GM12801 (cell line): ENCODE data around the gene FMN1.

Source experiments
- TF ChIP-seq, protein P1 (sequence below): IDR thresholded peaks from one replicate; pipeline ENCODE4 v1.5.1; 2011; ENCODE audit warnings: control low read depth; ENCODE audit not compliant: insufficient read length; ENCODE audit errors: extremely low read depth

FMN1 gene

DNA sequence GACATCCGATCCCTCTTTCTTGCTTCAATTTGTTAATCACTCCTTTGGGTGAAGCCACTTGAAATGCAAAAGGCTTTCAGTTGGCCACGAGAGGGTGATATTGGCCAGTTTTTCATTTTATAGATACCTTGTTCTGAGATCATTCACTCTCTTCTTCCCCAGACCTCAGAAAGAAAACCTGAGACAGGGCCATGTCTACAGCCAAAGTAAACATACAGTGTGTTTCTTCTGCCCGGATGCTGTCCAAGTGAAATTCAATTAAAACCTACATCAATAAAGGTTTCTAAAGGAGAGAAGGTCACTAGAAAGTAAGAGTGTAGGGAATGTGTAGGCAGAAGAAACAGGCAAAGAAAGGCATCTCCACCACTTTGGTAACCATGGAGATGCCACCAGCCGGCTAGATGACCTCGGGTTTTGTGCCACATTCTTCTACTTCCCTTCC, 39.5 kb upstream of the FMN1 start:
- TF ChIP-seq, protein P1, sequence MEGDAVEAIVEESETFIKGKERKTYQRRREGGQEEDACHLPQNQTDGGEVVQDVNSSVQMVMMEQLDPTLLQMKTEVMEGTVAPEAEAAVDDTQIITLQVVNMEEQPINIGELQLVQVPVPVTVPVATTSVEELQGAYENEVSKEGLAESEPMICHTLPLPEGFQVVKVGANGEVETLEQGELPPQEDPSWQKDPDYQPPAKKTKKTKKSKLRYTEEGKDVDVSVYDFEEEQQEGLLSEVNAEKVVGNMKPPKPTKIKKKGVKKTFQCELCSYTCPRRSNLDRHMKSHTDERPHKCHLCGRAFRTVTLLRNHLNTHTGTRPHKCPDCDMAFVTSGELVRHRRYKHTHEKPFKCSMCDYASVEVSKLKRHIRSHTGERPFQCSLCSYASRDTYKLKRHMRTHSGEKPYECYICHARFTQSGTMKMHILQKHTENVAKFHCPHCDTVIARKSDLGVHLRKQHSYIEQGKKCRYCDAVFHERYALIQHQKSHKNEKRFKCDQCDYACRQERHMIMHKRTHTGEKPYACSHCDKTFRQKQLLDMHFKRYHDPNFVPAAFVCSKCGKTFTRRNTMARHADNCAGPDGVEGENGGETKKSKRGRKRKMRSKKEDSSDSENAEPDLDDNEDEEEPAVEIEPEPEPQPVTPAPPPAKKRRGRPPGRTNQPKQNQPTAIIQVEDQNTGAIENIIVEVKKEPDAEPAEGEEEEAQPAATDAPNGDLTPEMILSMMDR: no peak

DNA sequence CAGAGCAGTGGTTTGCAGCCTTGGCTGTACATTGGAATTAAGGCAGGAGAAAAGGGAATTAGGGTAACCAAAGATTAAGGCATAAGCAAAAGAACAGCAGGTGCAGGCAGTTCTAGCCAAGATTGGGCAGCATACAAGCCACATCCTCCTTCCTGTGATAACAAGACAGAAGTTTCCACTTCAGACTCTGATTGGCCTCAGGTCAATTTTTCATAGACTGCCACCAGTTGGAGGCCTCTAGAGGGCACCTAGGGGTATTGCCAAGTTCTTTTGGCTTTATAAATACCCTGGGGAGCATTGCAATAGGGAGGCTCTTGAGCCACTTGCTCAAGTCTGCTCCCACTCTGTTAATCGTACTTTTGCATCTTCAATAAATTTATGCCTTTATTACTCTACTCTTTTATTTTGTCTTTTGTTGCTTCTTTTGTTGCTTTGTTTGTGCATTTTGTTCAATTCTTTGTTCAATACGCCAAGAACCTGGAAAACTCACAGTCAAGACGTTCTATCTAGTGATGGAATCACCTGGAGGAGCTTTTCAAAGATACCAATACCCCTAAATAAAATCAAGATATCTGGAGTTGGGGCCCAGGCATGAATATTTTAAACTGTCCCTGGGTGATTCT, 32.2 kb upstream of the FMN1 start:
- TF ChIP-seq, protein P1: no peak

DNA sequence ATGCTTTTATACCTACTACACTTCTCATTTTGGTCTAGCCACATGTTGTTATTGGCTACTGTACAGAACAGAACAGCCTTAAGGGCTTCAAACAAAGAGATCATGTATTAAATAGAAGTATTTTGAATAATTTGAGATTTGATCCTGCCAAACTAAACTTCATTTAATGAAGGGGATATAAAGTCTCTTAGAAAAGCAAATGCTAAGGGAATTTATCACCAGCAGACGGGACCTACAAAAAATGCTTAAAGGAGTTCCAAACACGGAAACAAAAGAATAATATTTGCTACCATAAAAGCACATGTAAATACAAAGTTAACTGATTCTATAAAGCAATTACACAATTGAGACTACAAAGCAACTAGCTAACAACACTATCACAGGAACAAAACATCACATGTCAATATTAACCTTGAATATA, 23.6 kb upstream of the FMN1 start:
- TF ChIP-seq, protein P1: no peak

DNA sequence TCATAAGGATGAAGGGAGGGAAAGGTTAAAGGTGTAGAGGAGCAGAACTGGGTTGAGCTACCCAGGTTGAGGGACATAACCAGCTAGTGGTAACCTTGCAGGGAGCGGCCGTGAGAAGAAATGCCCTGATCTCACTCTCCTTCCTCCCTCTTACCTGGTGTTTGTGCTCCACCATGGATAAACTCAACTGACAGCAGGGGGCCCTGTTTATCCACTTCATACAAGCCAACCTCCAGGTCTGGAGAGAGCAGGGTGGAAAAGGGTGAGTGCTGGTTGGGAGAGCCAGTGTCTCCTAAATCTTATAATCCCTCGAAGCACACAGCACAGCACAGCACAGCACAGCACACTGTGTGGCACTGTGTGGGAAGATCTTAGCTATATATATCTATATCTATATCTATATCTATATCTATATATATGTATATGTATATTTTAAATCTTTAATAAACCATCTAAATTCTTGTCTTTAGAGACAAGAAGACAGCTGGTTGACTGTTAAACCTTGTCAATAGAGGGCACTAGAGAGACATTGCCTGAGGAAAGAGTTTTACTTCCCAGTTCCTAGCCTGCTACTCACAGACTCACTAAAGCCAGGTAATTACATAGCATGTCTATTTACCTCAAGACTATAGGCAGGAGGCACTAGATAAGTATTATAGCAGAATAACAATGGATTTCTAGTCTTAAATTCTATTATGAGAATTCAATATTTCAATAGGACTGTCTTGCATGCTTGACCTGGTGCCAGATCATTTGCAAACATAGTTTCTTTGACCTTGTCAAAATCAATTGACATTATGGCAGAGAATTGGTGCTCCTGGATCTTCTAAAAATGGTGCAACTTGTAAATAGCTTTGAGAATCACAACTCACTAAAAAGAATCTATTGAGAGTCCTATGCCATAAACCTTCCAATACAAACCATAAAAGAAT, 21.7 kb upstream of the FMN1 start:
- TF ChIP-seq, protein P1: no peak

DNA sequence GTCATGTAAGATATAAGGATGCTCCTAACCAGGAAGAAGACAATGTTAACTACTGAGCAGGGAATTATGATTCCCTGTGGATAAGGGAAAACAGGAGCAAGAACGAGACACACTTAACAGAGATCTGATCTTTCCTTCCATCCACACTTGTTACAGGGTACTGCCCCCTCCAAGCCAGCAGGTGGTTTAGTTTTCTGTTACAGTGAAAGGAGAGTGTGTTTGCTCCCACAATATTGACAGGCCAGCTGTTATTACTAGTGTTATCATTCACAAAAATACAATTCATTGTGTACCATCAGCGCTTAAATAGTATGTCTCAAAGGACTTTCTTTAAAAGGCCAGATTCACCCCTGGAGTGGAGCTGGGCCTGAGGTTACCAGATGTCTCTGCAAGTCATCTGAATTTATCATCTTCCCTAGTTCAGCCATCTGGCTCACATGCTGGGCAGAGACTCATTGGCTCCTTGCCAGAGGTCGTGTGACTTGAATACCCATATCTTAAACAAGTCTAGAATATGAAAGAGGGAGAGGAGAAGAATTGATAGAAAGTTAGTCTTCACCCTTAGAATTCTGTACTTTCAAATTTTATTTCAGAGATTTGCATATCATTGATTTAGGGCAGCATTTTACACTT, 16.8 kb upstream of the FMN1 start:
- TF ChIP-seq, protein P1: no peak

DNA sequence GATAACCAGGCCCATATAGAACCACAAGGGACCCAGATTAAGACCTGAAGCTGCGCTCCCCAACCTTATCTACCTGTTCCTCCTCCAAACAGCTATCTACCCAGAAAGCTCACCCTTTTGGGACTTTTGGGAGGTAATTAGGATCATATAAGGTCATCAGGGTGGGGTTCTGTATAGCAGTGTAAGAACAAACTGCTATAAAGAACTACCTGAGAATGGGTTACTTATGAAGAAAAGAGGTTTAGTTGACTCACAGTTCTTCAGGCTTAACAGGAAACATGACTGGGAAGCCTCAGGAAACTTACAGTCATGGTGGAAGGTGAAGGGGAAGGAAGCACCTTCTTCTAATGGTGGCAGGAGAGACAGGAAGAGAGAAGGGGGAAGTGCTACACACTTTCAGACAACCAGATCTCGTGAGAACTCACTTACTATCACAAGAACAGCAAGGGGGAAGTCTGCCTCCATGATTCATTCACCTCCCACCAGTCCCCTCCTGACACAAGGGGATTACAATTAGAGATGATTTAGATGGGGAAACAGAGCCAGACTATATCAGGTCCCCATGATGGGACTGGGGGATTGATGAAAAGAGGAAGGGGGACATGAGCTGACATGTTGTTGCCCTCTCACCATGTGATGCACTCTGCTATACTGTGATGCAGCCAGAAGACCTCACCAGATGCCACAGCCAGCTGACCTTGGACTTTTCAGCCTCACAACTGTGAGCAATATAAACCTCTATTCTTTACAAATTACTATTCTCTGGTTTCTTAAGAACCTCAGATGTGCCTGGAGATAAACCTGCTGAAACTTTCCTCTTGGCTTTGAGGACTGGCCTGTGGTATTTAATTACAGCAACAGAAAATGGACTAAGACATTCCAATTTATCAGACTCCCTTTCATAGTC, 15.3 kb upstream of the FMN1 start:
- TF ChIP-seq, protein P1: no peak
